ENCODE measurements around the gene PARP16. TPM values are rescaled to one million over a fixed set of nuclear protein-coding genes. Genes with fewer than 3 reads are reported as not detected.

The PARP16 gene
- polyA plus RNA-seq (2013): 3.5 and 3.9 TPM in 2 replicates

GRCh38 chr15:65286704-65287519 lies at the start of gene PARP16:
PARP16 (minus strand) TSS chr15:65286883; CDS start chr15:65286426, 457 bp downstream.
- Histone ChIP-seq H2BK5ac (ENCODE audit: low read depth, low read length, poor library complexity) (peak within 1 kb of the TSS; percentile 13), H4K8ac (ENCODE audit: low read depth, low read length) (peak within 1 kb of the TSS; percentile 90), H3K14ac (ENCODE audit: low read length) (peak within 1 kb of the TSS; percentile 59), H3K27ac (ENCODE audit: low read depth, low read length) (peak within 1 kb of the TSS; percentile 66), H3K79me2 (ENCODE audit: control insufficient read depth, insufficient read depth, low read length, poor library complexity) (peaks cover 2% of the 10 kb centered on the region), H4K12ac (ENCODE audit: low read depth, low read length) (peak within 1 kb of the TSS; percentile 54), H3K27me3 (ENCODE audit: insufficient read depth, low read length) (no peaks in the 10 kb centered on the region), H3K9ac (ENCODE audit: low read length) (peak within 1 kb of the TSS; percentile 83), H3K79me1 (ENCODE audit: low read length) (peaks cover 8% of the 10 kb centered on the region), H2AFZ (ENCODE audit: insufficient read depth, low read length, poor library complexity) (peak within 1 kb of the TSS; percentile 89), H3K4me1 (ENCODE audit: control insufficient read depth in 1 of 2, insufficient read depth in 2 of 2, low read length in 2 of 2) (peaks cover 0 to 3% of the 10 kb centered on the region in 2 experiments), H3K9me3 (ENCODE audit: insufficient read depth, low read depth, low read length) (peaks cover 2% of the 10 kb centered on the region), H3K4ac (ENCODE audit: low read depth, low read length) (no peak within 1 kb of the TSS), H3K4me2 (ENCODE audit: low read length) (peak within 1 kb of the TSS; percentile 96), H2AK5ac (ENCODE audit: low read length) (no peak within 1 kb of the TSS), H2BK120ac (ENCODE audit: insufficient read depth, low read length, poor library complexity) (peak within 1 kb of the TSS; percentile 34), H2BK12ac (ENCODE audit: low read length) (peak within 1 kb of the TSS; percentile 37), H3K18ac (ENCODE audit: low read length) (peak within 1 kb of the TSS; percentile 48), H3K23ac (ENCODE audit: low read length) (no peak within 1 kb of the TSS), H4K91ac (ENCODE audit: low read depth, low read length) (peak within 1 kb of the TSS; percentile 72), H3K36me3 (ENCODE audit: control insufficient read depth in 1 of 2, insufficient read depth in 2 of 2, low read length in 2 of 2) (no peaks in the 10 kb centered on the region), H3K4me3 (ENCODE audit: low read depth, low read length) (peak within 1 kb of the TSS; percentile 74)
- DNase-seq: peak; percentile 90 to 94
- no CpG with 5 or more reads among the region's 62 CpGs for WGBS (ENCODE audit: extremely low coverage, insufficient coverage, insufficient read length)

DNA sequence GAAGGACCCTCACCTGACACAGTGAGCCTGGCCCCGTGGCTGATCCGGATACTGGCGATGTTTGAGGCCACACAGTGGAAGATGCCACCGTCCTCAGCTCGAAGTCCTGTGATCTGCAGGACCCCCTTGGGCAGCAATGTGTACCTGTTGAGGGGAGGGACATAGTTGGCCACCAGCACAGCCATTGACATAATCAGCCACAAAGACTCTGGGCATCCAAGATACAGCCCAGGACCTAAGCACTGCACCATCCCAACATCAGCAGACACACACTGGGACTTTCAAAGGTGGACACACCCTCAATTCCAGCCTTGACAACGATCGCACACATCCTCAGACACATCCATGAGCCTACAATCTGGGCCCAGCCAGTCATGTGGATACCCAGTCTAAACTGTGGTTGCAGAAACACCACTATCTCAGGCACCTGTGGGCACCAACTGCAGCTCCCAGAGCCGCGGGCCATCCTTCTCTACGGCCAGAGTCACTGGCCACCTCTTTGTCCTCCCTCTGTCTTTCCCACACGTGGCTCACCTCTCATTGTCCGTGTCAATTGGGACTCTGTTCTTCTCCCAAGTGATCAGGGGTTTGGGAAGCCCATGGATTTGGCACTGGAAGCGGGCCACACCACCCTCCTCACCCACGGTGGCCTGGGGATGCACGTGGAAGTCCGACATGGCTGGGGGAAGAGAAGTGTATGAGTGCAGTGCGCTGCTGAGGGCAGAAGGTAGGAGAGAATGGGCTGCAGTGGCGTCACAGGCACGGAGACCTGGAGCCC lies 48.8 kb upstream of the PARP16 start:
- H3K4ac ChIP-seq (ENCODE audit: low read depth, low read length): no peak overlapping the region
- H2AK5ac ChIP-seq (ENCODE audit: low read length): no peak overlapping the region
- no peak overlapping the region for H4K8ac ChIP-seq (ENCODE audit: low read depth, low read length)
- no CpG with 5 or more reads among the region's 19 CpGs for WGBS (ENCODE audit: extremely low coverage, insufficient coverage, insufficient read length)
- peaks cover 2% of the 10 kb centered on the region for H3K9me3 ChIP-seq (ENCODE audit: insufficient read depth, low read depth, low read length)
- DNase-seq: no peak
- no peak overlapping the region for H3K18ac ChIP-seq (ENCODE audit: low read length)
- H2BK12ac ChIP-seq (ENCODE audit: low read length): no peak overlapping the region
- no peaks in the 10 kb centered on the region for H3K27me3 ChIP-seq (ENCODE audit: insufficient read depth, low read length)
- H3K23ac ChIP-seq (ENCODE audit: low read length): no peak overlapping the region
- H3K79me2 ChIP-seq (ENCODE audit: control insufficient read depth, insufficient read depth, low read length, poor library complexity): peaks cover 3% of the 10 kb centered on the region
- H3K27ac ChIP-seq (ENCODE audit: low read depth, low read length): no peak overlapping the region
- no peak overlapping the region for H4K91ac ChIP-seq (ENCODE audit: low read depth, low read length)
- no peak overlapping the region for H2BK5ac ChIP-seq (ENCODE audit: low read depth, low read length, poor library complexity)
- no peak overlapping the region for H4K12ac ChIP-seq (ENCODE audit: low read depth, low read length)
- H3K4me3 ChIP-seq (ENCODE audit: low read depth, low read length): no peak overlapping the region
- peaks cover 28 to 50% of the 10 kb centered on the region in 2 experiments for H3K4me1 ChIP-seq (ENCODE audit: control insufficient read depth in 1 of 2, insufficient read depth in 2 of 2, low read length in 2 of 2)
- H2BK120ac ChIP-seq (ENCODE audit: insufficient read depth, low read length, poor library complexity): no peak overlapping the region
- peaks cover 39 to 42% of the 10 kb centered on the region in 2 experiments for H3K36me3 ChIP-seq (ENCODE audit: control insufficient read depth in 1 of 2, insufficient read depth in 2 of 2, low read length in 2 of 2)
- H3K4me2 ChIP-seq (ENCODE audit: low read length): no peak overlapping the region
- peaks cover 7% of the 10 kb centered on the region for H3K79me1 ChIP-seq (ENCODE audit: low read length)
- no peak overlapping the region for H2AFZ ChIP-seq (ENCODE audit: insufficient read depth, low read length, poor library complexity)
- no peak overlapping the region for H3K9ac ChIP-seq (ENCODE audit: low read length)
- H3K14ac ChIP-seq (ENCODE audit: low read length): no peak overlapping the region

GRCh38 chr15:65334586-65335231 lies 48.0 kb upstream of the PARP16 start:
- Histone ChIP-seq H3K4me3 (ENCODE audit: low read depth, low read length) (no peak overlapping the region), H4K12ac (ENCODE audit: low read depth, low read length) (no peak overlapping the region), H3K36me3 (ENCODE audit: control insufficient read depth in 1 of 2, insufficient read depth in 2 of 2, low read length in 2 of 2) (peaks cover 44 to 49% of the 10 kb centered on the region in 2 experiments), H3K79me2 (ENCODE audit: control insufficient read depth, insufficient read depth, low read length, poor library complexity) (peaks cover 3% of the 10 kb centered on the region), H3K23ac (ENCODE audit: low read length) (no peak overlapping the region), H2AK5ac (ENCODE audit: low read length) (no peak overlapping the region), H3K4ac (ENCODE audit: low read depth, low read length) (no peak overlapping the region), H4K91ac (ENCODE audit: low read depth, low read length) (no peak overlapping the region), H2BK12ac (ENCODE audit: low read length) (no peak overlapping the region), H3K27me3 (ENCODE audit: insufficient read depth, low read length) (no peaks in the 10 kb centered on the region), H3K4me1 (ENCODE audit: control insufficient read depth in 1 of 2, insufficient read depth in 2 of 2, low read length in 2 of 2) (peaks cover 22 to 42% of the 10 kb centered on the region in 2 experiments), H2BK120ac (ENCODE audit: insufficient read depth, low read length, poor library complexity) (no peak overlapping the region), H3K27ac (ENCODE audit: low read depth, low read length) (no peak overlapping the region), H3K9ac (ENCODE audit: low read length) (no peak overlapping the region), H2AFZ (ENCODE audit: insufficient read depth, low read length, poor library complexity) (no peak overlapping the region), H2BK5ac (ENCODE audit: low read depth, low read length, poor library complexity) (no peak overlapping the region), H4K8ac (ENCODE audit: low read depth, low read length) (no peak overlapping the region), H3K4me2 (ENCODE audit: low read length) (no peak overlapping the region), H3K79me1 (ENCODE audit: low read length) (peaks cover 3% of the 10 kb centered on the region), H3K9me3 (ENCODE audit: insufficient read depth, low read depth, low read length) (peaks cover 2% of the 10 kb centered on the region), H3K14ac (ENCODE audit: low read length) (no peak overlapping the region), H3K18ac (ENCODE audit: low read length) (no peak overlapping the region)
- WGBS (ENCODE audit: extremely low coverage, insufficient coverage, insufficient read length): no CpG with 5 or more reads among the region's 20 CpGs
- no peak for DNase-seq

DNA sequence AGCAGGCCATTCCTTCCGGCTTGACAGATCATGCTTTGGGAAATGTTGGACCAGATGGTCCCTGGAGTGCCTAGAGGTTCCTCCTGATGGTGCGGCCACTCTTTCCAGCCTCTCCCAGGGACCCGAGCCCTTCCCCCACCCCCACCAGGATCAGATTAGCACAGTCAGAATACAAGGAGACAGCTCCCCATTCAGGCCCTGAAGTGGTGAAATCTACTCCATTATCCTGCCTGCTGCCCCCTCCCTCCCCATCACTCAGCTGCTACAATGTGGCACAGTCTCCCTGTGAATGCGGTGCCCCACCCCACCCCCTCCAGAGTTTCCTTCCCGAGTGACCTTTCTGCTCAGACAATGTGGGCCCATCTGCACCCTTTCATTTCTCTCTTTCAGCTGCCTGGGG lies 47.2 kb upstream of the PARP16 start:
- Histone ChIP-seq H3K4me3 (ENCODE audit: low read depth, low read length) (no peak overlapping the region), H2AFZ (ENCODE audit: insufficient read depth, low read length, poor library complexity) (no peak overlapping the region), H2BK5ac (ENCODE audit: low read depth, low read length, poor library complexity) (no peak overlapping the region), H3K18ac (ENCODE audit: low read length) (no peak overlapping the region), H3K4ac (ENCODE audit: low read depth, low read length) (no peak overlapping the region), H3K4me2 (ENCODE audit: low read length) (no peak overlapping the region), H3K4me1 (ENCODE audit: control insufficient read depth in 1 of 2, insufficient read depth in 2 of 2, low read length in 2 of 2) (peaks cover 16 to 39% of the 10 kb centered on the region in 2 experiments), H3K79me1 (ENCODE audit: low read length) (no peaks in the 10 kb centered on the region), H3K79me2 (ENCODE audit: control insufficient read depth, insufficient read depth, low read length, poor library complexity) (peaks cover 3% of the 10 kb centered on the region), H2BK120ac (ENCODE audit: insufficient read depth, low read length, poor library complexity) (no peak overlapping the region), H3K9ac (ENCODE audit: low read length) (no peak overlapping the region), H2AK5ac (ENCODE audit: low read length) (no peak overlapping the region), H3K23ac (ENCODE audit: low read length) (no peak overlapping the region), H3K14ac (ENCODE audit: low read length) (no peak overlapping the region), H3K36me3 (ENCODE audit: control insufficient read depth in 1 of 2, insufficient read depth in 2 of 2, low read length in 2 of 2) (peaks cover 49 to 58% of the 10 kb centered on the region in 2 experiments), H3K27me3 (ENCODE audit: insufficient read depth, low read length) (no peaks in the 10 kb centered on the region), H3K27ac (ENCODE audit: low read depth, low read length) (no peak overlapping the region), H4K91ac (ENCODE audit: low read depth, low read length) (no peak overlapping the region), H4K12ac (ENCODE audit: low read depth, low read length) (no peak overlapping the region), H2BK12ac (ENCODE audit: low read length) (no peak overlapping the region), H3K9me3 (ENCODE audit: insufficient read depth, low read depth, low read length) (peaks cover 2% of the 10 kb centered on the region), H4K8ac (ENCODE audit: low read depth, low read length) (no peak overlapping the region)
- no CpG with 5 or more reads among the region's 5 CpGs for WGBS (ENCODE audit: extremely low coverage, insufficient coverage, insufficient read length)
- no peak for DNase-seq
